ENCODE data around the gene SCAMP4.
A peak's percentile ranks its signal among the peaks of the same experiment; 100 is the strongest.

SCAMP4 gene

GRCh38 chr19:1883784-1884183 lies 21.4 kb upstream of the SCAMP4 start (continued):
- TF ChIP-seq, protein P1, sequence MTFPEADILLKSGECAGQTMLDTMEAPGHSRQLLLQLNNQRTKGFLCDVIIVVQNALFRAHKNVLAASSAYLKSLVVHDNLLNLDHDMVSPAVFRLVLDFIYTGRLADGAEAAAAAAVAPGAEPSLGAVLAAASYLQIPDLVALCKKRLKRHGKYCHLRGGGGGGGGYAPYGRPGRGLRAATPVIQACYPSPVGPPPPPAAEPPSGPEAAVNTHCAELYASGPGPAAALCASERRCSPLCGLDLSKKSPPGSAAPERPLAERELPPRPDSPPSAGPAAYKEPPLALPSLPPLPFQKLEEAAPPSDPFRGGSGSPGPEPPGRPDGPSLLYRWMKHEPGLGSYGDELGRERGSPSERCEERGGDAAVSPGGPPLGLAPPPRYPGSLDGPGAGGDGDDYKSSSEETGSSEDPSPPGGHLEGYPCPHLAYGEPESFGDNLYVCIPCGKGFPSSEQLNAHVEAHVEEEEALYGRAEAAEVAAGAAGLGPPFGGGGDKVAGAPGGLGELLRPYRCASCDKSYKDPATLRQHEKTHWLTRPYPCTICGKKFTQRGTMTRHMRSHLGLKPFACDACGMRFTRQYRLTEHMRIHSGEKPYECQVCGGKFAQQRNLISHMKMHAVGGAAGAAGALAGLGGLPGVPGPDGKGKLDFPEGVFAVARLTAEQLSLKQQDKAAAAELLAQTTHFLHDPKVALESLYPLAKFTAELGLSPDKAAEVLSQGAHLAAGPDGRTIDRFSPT (tag by site-specific recombination; IDR thresholded peaks at IDR 0.05), result 0 out of 2 replicates have a peak, but pooled peaks have one; percentile 4
- no peak for TF ChIP-seq ZNF10 (tag by site-specific recombination; IDR thresholded peaks at IDR 0.05)
- no peak for TF ChIP-seq ZNF114 (tag by site-specific recombination; IDR thresholded peaks at IDR 0.05)

DNA sequence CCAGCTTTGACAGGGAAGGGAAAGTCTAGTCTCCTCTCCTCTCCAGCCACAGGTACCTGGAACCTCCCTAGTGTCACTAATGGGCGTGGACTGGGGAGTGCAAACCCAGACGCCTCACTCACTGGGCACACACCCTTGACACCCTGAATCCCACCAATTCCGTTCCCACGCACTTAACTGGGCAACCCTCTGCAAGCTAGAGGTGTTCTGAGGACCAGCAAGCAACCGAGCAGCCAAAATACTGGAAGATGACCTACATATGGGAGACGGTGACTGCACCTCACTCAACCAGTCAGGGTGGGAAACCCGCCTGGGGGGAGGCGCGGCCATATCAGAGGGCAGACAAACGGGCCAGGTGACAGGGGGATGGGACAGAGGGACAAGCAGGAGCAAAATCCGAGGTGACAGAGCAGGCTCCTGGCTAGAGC lies 20.9 kb upstream of the SCAMP4 start:
- Histone ChIP-seq H3K4me3 (ENCODE audit: low read depth, low read length) (peak overlapping the region; percentile 65), H3K4me1 (ENCODE audit: control insufficient read depth, insufficient read depth, low read length) (peaks cover 17% of the 10 kb centered on the region), H3K27ac (ENCODE audit: extremely low read depth, low read depth, low read length) (peak overlapping the region; percentile 78; the same call in 1 of the 2 replicates), H3K36me3 (ENCODE audit: control insufficient read depth in 2 of 2, insufficient read depth in 1 of 2, low read length in 2 of 2) (peaks cover 0 to 17% of the 10 kb centered on the region in 2 experiments; a peak in 1 of 3 replicates), H3K9me3 (ENCODE audit: control insufficient read depth, insufficient read depth, low read depth, low read length) (no peaks in the 10 kb centered on the region)
- CTCF ChIA-PET, result interaction anchor here (0.7 to 1.1 kb wide), 3 partner anchors 35 to 47 kb away, joined by 3 to 4 read pairs (median 3); no protein-coding TSS in a partner anchor
- POLR2A ChIA-PET, result interaction anchor here (0.5 to 2.7 kb wide), 2 partner anchors 9 to 24 kb away, joined by 7 to 22 read pairs; no protein-coding TSS in a partner anchor
- TF ChIP-seq ZNF248 (tag by site-specific recombination; IDR thresholded peaks at IDR 0.05) (no peak), ZBTB10 (tag by site-specific recombination; IDR thresholded peaks at IDR 0.05) (no peak), ZNF112 (tag by site-specific recombination; IDR thresholded peaks at IDR 0.05) (no peak), ZNF426 (tag by site-specific recombination; IDR thresholded peaks at IDR 0.05) (no peak), ZNF610 (tag by site-specific recombination; IDR thresholded peaks at IDR 0.05; ENCODE audit: borderline replicate concordance) (no peak), SP3 (tag by site-specific recombination; IDR thresholded peaks at IDR 0.05) (peak; percentile 42), PRDM1 (tag by site-specific recombination; IDR thresholded peaks at IDR 0.05) (no peak), KLF9 (tag by site-specific recombination; IDR thresholded peaks at IDR 0.05; ENCODE audit: low read depth) (no peak), PRDM10 (tag by site-specific recombination; IDR thresholded peaks at IDR 0.05) (no peak), KLF1 (tag by site-specific recombination; IDR thresholded peaks at IDR 0.05) (peak; percentile 18; the same call in 1 of the 2 replicates), ZNF18 (tag by site-specific recombination; IDR thresholded peaks at IDR 0.05) (no peak), ZNF362 (tag by site-specific recombination; IDR thresholded peaks at IDR 0.05) (no peak), ZBTB8A (tag by site-specific recombination; IDR thresholded peaks at IDR 0.05) (peak; percentile 48), ZXDB (tag by site-specific recombination; IDR thresholded peaks at IDR 0.05) (no peak), ZNF184 (tag by site-specific recombination; IDR thresholded peaks at IDR 0.05) (no peak), INSM2 (tag by site-specific recombination; IDR thresholded peaks at IDR 0.05) (no peak), ZNF423 (tag by site-specific recombination; IDR thresholded peaks at IDR 0.05) (no peak), GLI2 (tag by site-specific recombination; IDR thresholded peaks at IDR 0.05; ENCODE audit: borderline replicate concordance, low read depth) (no peak), ZNF146 (tag by site-specific recombination; IDR thresholded peaks at IDR 0.05) (no peak)
- TF ChIP-seq, protein P2, sequence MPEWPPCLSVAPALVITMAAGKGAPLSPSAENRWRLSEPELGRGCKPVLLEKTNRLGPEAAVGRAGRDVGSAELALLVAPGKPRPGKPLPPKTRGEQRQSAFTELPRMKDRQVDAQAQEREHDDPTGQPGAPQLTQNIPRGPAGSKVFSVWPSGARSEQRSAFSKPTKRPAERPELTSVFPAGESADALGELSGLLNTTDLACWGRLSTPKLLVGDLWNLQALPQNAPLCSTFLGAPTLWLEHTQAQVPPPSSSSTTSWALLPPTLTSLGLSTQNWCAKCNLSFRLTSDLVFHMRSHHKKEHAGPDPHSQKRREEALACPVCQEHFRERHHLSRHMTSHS (tag by site-specific recombination; IDR thresholded peaks at IDR 0.05), result no peak

Measured in HEK293 (cell line).